Nucleus accumbens (tissue), 56 donors: ENCODE results near the gene GFI1B.
A peak's percentile ranks its signal among the peaks of the same experiment; 100 is the strongest.

Experiments used
- DNase-seq, 56 donors: peaks; one replicate each; lab custom pipeline; 2025; lab: John Stamatoyannopoulos, UW

GFI1B gene

GRCh38 chr9:133005957-133006356 lies 27.5 kb downstream of the GFI1B start:
- no peak for DNase-seq

DNA sequence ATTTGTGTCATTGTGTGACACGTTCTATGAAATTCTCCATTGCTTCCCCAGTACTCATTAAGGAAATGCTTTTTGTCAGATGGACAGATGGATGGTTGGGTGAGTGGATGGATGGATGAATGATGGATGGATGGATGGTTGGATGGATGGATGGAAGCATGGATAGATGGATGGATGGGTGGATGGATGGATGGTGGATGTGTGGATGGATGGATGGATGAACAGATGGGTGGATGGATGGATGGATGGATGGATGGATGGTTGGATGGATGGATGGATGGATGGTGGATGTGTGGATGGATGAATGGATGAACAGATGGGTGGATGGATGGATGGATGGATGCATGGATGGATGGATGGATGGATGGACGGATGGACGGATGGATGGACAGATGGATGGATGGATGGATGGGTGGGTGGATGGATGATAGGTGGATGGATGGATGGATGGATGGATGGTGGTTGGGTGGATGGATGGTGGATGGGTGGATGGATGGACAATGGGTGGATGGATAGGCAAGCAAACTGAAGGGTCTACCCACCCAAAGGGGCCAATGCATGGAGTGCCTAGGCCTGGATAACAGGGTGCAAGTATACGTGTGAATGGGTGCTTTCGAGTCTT lies 28.3 kb downstream of the GFI1B start:
- DNase-seq = no peak

- DNase-seq = no peak
These were observed 29.9 kb downstream of the GFI1B start for GRCh38 chr9:133008406-133008805.

- DNase-seq = no peak
These were observed 30.3 kb downstream of the GFI1B start for GRCh38 chr9:133008824-133009223.

GRCh38 chr9:133009906-133010582 lies 31.6 kb downstream of the GFI1B start:
- no peak for DNase-seq

GRCh38 chr9:133014696-133015095 lies 36.2 kb downstream of the GFI1B start:
- DNase-seq = no peak

DNA sequence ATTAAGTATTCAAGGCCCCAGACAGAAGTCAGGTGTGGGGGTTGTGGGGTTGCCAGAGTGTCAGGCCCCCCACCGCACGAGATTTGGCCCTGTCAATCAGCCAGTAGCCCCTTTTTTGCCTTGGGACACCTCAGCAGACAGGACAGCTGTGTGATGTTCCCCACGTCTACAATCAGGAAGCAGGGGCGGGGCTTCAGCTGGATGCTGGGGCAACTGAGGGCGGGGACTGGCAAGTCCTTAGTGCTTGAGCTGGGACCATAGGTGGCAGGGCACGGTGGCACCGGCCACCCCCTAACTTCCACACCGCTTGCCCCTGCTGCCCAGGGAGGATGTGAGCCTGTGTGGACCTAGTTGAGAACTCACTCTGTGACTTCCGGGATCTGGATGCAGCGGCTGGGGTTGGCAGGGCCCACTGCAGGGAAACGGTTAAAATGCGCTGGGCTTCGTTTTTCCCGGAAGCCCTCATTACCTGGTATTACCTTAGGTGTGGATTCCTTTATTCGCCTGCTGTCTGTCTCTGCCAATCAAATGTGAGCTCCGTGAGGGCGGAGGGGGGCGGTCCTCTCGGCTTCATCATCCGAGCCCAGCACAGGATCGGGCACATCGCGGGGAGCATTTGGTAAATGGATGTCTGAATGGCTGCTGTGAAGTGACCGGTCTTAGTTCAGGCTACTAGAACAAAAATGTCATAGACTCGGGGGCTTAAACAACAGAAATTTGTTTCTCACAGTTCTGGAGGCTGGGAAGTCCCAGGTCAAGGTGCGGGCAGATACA lies 44.8 kb downstream of the GFI1B start:
- DNase-seq = no peak

- DNase-seq = no peak
These were observed 47.9 kb downstream of the GFI1B start for GRCh38 chr9:133026426-133026825.

DNA sequence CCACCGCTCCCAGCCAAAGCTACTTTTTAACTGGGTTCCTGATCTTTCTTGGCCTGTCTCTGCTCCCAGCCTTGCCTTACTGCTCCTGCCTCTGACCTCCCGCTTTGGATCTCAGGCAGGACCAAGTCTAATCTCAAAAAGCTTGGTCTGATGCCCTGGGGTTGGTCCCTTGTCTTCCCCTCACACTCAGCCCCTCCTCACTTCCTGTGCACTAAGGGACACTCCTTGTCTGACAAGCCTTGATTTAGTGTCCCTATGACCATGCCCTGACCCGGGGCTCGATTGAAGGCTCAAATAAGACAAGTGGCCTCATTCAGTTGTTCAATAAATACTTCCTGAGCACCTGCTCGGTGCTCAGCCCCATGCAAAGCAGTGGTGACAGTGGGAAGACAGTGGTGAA lies 48.6 kb downstream of the GFI1B start:
- DNase-seq = no peak

DNA sequence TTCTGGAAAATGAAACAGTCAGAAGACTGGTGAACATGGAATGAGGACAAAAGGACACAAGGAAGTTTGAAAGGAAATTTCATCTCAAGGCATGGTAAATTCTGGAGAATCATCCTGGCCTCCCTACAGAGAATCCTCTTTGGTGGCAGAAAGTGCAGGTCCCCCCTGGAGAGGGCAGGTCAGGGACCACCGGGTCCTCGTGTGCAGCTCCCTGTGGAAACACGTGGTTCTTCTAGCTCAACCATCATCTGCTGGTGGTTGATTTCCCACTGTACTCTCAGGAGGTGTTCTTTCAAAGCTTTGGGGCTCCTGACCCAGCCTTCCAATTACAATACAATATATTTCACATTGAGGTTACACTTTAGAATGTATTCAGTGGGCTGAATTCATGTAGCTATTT lies 49.7 kb downstream of the GFI1B start:
- no peak for DNase-seq

- no peak for DNase-seq
These were observed 51.5 kb downstream of the GFI1B start for GRCh38 chr9:133029994-133030316.

GRCh38 chr9:133030317-133031129 lies 52.0 kb downstream of the GFI1B start, which contains the start of gene GTF3C5:
GTF3C5 (plus strand) TSS chr9:133030997; CDS start chr9:133031012, 15 bp downstream.
- DNase-seq = peak; percentile 74 to 97 (median 94)

GRCh38 chr9:133031130-133031422 lies 52.6 kb downstream of the GFI1B start:
- DNase-seq = no peak

- DNase-seq = no peak
These were observed 53.0 kb downstream of the GFI1B start for GRCh38 chr9:133031496-133031911.

GRCh38 chr9:133032171-133032570 lies 53.7 kb downstream of the GFI1B start:
- no peak for DNase-seq

GRCh38 chr9:133035669-133036068 lies 57.2 kb downstream of the GFI1B start:
- DNase-seq = no peak

GRCh38 chr9:133037775-133038515 lies 59.5 kb downstream of the GFI1B start:
- no peak for DNase-seq

- peak in 24 of 56 donors; percentile 5 to 77 (median 37) for DNase-seq
These were observed 62.5 kb downstream of the GFI1B start for GRCh38 chr9:133040892-133041479.
